ENCODE results near the gene DDX51.

- TF ChIP-seq CTCF (conservative IDR thresholded peaks at IDR 0.05; ENCODE audit: low read depth, low read length) (no peak), EZH2phosphoT487 (IDR thresholded peaks at IDR 0.05; ENCODE audit: borderline replicate concordance, low read length) (no peak)
Measured at GRCh38 chr12:132178801-132179401, 34.8 kb upstream of the DDX51 start.

Measured in PC-3 (cell line).